GM19023 (cell line): ENCODE measurements around the gene XRCC3.

Experiments
- ATAC-seq: cut with Tn5 transposase; IDR thresholded peaks from one replicate; pipeline ENCODE4 v1.9.1; 2021; ENCODE audit warnings: mild to moderate bottlenecking, moderate library complexity; ENCODE audit not compliant: unreplicated experiment

Gene XRCC3

DNA sequence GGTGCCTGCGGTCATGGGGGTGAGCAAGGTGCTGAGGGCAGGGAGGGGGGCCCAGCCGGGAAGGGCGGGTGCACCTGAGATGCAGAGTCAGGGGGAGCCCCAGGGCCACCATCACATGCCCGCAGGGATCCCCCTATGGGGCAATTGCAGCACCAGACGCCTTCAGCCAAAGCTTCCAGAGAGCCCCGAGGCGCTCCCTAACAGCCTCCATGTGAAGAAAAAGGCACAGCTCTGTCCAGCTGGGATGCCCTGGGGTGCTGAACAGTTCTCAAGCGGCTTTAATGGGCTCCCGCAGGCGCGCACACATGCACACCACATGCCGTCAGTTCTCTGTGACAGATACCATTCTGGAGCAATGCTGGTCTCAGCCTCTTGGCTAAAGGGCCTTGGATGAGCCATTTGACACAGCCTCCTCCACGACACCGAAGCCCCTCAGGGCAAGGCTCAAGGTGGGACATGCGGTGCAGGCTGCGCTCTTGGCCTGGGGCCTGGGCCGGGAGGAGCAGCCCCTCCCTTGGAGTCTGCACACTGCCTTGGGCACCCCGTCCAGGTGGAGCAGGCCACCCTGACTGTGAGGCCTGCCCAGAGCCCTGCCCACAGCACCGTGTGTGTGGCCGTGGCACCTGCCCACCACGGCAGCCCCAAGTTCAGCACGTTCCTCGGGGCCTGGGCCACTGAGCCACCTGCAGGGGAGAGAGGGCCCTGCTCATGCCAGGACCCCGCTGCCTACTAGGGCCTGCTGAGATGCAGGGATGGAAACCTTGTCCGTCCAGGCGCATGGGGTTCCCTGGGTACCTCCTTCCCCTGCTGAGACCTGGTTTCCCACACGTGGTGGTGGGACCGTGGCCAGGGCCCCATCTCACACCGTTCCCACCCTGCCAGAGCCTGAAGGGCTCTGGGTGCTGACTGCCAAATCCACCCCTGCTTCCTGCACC is 7.7 kb downstream of the XRCC3 start:
- ATAC-seq, result no peak

GRCh38 chr14:103706551-103707328 is 8.5 kb downstream of the XRCC3 start:
- no peak for ATAC-seq

- no peak for ATAC-seq
These were observed 9.6 kb downstream of the XRCC3 start for GRCh38 chr14:103705504-103706284.

DNA sequence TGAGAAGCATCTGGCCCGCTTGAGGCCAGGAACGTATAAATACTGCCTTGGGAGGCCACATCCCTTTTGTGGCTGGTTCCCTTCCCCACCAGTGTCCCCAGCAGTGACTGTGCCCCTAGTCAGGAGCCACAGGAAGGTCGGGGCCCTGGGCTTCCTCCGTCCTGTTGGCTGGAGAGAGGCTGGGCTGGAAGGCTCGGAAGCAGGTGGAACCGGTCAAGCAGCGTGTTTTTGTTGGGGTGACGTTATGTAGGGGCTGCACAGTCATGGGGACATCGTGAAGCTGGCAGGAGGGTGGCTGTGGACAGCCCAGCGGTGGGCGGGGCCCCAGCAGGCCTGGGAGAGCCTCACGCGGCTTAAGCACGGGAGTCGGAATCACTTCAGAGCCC is 10.1 kb downstream of the XRCC3 start:
- no peak for ATAC-seq

DNA sequence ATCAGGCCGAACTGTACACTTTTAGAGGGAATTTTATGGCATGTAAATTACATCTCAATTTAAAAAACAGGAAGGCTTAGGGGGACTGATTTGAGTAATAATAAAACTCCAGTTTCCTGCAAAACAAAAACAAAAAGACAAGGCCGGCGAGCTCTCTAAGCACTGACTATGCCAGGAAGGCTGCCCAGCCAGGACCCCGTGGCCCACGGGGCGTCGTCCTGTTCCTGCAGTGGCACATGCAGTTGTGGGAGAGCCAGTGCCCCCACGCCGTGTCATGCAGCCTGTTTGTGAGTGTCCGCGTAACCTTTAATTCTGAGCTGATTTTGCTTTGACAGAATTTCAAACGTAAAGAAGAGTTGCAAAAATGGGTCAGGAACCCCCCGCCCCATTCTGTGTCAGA is 10.5 kb downstream of the XRCC3 start:
- no peak for ATAC-seq

GRCh38 chr14:103703433-103704385 is 11.5 kb downstream of the XRCC3 start:
- ATAC-seq, result no peak

GRCh38 chr14:103702497-103703432 is 12.5 kb downstream of the XRCC3 start:
- ATAC-seq, result no peak

- no peak for ATAC-seq
These were observed 13.2 kb downstream of the XRCC3 start for GRCh38 chr14:103702095-103702494.

GRCh38 chr14:103700753-103701490 is 14.3 kb downstream of the XRCC3 start:
- ATAC-seq, result no peak

GRCh38 chr14:103699901-103700752 is 15.1 kb downstream of the XRCC3 start:
- no peak for ATAC-seq

DNA sequence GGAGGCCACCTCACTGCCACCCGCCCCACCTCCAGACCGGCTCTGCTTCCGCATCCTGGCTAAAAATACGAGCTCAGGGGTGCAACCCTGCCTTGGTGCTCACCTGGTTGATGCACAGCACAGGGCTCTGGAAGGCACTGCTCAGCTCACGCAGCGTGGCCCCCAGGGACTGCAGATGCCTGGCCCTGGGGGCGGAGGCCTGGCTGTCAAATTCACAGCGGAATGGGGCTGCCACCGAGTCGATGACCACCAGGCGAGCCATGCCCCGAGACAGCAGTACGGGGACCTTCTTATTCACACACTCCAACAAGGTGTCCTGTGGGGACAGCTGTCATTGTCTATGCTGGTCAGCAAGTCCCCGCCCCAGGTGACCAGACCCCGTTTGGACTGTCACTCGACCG is 16.0 kb downstream of the XRCC3 start:
- ATAC-seq, result no peak

DNA sequence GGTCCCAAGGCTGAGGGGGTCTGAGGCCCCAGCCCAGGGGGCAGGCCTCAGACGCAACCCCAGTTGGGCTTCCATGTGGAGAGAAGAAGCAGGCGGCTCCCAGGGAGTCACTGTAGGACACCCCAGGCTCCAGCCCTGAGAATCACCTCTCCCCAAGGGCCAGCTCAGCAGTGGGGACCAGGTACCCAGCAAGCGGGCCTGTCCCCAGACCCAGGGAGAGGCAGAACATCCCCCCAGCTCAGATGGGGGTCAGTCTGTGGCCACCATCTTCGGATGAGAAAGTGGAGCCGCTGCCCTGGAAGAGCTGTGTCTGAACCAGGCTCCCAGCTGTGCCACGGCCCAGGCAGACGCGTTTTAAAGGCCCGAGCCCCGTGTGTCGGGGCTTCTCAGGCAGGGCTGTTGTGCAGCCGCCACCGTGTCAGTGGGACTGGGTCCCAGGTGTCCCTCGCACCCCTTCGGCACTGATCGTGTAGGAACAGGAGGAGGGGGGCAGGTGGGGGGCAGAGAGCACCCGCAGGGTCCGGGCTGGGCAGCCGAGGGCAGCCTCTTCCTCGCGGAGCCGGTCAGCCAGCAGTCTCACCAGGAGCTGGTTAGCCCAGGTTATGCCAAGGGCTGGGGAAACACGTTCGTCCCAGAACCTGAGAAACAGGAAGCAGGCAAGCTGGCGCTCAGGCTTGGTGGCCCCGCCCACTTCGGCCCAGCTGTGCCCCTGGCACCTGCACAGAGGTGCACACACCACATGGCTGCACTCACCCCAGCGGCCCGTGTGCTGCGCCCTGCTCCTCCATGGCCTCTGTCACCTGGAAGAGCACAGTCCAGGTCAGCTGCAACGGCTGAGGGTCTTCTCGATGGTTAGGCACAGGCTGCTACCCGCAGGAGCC is 16.6 kb downstream of the XRCC3 start:
- ATAC-seq, result no peak

- ATAC-seq, result no peak
These were observed 17.5 kb downstream of the XRCC3 start for GRCh38 chr14:103697603-103698379.

DNA sequence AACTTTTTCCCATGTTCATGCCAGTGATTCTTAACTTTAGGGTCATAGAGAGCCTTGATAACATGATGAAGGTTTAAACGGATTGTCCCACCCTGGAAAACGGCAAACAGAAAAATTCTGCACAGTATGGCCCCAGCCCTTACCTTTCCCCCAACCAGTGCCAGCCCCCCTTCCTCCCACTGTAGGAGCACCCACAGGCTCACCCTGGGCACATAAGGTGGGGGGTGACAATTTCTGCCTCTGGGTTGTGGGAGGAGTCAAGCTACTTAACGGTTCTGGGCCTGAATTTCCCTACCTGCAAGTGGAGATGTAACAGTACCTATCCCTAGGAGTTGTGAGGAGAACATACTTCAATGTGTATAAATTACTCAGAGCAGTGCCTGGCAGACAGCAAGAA is 18.0 kb downstream of the XRCC3 start:
- no peak for ATAC-seq

GRCh38 chr14:103696466-103697071 is 18.7 kb downstream of the XRCC3 start:
- no peak for ATAC-seq
